DMS114 treated with DMSO at 0.1 percent for 48 hours (cell line): ENCODE data around the gene COL18A1.
"Not testable (repeated sequence)": the region's sequence is repeated elsewhere in the genome, so short reads cannot be mapped to it uniquely, and the experiment has no call there.

Experiments
- DNase-seq: peaks from one replicate; lab custom pipeline; 2025; ENCODE audit not compliant: unreplicated experiment; lab: John Stamatoyannopoulos, UW

The COL18A1 gene

DNA sequence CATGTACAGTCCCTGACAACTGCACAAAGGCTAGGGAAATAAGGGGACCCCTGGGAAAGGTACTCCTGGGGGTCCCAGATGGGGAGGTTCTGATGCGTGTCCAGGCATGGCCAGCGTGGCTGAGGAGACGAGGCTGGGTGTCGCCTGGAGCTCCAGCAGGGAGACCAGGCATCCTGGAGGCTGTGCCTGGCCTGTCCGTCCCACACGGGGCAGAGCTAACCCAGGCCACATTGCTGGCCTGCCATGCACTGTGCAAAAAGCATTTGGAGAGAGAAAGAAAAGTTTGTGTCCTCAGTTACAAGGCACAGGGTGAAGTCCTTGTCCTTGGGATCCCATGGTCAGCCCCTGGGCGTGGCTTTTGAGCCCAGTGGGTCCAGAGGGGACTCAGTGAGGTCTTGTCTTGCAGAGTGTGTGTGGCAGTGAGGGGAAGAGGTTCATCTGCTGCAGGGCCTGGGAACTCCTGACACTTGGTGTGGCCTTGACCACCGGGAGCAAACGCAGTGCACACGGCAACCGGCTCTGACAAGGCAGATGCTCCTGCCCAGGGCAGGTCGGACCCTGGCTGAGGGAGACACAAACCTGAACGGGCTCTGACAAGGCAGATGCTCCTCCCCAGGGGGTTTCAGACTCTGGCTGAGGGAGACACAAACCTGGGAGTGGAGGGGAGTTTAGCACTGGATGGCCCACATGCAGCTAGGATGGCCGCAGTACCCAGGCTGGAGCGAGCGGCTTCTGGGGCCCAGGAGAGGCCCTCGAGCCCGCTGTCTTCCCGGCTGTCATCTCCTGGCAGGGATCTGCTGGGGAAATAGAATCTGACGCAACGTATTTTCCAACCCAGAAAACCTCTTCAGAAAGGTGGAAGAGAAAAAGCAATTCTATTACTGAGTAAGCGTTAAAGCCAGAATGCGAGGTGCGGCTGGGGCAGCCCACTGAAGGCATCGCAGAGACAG, 37.3 kb upstream of the COL18A1 start:
- DNase-seq: no peak

- not testable (repeated sequence) for DNase-seq
Observed at GRCh38 chr21:45369018-45369417, 35.9 kb upstream of the COL18A1 start.

GRCh38 chr21:45370575-45370974, 34.4 kb upstream of the COL18A1 start:
- DNase-seq: no peak

DNA sequence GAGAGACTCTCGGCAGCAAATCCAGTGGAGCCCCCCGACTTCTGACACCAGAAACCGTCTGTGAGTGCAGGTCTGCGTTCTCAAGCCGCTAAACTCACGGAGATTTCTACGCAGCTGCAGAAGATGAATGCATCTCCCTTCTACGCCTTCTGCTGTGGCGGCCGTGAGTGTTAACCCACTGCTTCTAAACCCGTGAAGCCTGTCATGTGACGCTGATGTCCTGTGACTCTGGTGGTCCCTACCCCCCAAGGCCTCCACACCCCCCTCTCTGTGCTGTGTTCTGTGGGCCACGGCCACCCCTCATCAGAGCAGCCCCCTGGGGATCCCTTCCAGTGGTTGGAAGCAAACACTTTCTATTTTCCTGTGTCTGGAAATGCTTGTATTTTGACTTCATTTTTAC, 33.9 kb upstream of the COL18A1 start:
- DNase-seq: no peak

DNA sequence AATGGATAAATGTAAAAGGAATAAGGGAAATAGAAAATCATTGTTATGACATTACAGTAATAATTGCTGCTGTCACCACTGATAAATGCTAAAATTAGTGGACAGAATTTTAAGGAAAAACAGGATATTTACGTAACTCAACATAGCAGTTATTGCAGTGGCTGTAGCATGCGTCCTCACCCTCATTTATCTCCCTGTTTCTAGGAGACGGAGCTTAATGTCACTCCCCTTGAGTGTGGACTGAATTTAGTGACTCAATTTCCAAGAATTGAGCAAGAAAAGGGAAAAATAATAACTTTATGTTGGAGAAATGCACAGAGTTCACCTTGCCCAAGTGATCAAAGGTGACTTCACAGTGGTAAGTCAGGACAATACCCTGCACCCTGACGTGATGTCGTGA, 33.3 kb upstream of the COL18A1 start:
- DNase-seq: no peak

GRCh38 chr21:45372732-45373355, 32.1 kb upstream of the COL18A1 start:
- DNase-seq: no peak

DNA sequence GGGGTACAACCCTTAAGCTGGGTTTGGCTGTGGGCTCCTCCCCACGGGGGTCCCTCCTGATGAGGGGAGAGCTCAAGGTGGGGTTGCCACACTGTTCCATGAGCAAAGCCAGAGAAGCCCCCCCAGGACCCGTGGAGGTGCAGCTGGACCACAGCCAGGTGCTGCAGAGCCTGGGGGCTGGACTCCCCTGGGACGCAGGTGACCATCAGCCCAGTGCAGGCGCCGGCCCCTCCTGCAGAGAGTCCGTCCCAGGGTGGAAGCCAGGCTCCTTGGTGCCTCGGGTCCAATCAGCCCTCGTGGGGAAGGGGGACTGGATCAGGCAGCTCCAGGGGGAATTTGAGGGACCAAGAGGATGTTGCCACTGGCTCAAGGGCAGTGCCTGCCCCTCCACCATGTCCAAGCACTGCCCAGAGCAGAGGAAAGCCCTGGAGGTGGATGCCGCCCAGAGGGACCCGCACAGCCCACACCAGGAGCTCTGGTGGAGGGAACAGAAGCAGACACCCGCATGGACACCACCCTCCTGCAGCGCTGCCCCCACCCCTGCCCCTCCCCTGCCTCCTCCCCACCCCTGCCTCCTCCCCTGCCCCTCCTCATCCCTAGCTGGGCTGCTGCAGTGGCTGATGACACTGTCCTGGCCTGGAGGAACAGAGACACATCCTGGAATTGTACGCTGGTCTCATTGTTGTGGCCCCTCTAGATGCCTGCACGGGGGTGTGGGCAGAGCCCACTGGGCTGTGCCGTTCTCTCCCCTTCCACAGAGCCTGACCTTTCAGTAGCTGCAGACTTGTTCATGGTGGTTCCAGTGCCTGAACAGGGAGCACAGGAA, 30.8 kb upstream of the COL18A1 start:
- no peak for DNase-seq

DNA sequence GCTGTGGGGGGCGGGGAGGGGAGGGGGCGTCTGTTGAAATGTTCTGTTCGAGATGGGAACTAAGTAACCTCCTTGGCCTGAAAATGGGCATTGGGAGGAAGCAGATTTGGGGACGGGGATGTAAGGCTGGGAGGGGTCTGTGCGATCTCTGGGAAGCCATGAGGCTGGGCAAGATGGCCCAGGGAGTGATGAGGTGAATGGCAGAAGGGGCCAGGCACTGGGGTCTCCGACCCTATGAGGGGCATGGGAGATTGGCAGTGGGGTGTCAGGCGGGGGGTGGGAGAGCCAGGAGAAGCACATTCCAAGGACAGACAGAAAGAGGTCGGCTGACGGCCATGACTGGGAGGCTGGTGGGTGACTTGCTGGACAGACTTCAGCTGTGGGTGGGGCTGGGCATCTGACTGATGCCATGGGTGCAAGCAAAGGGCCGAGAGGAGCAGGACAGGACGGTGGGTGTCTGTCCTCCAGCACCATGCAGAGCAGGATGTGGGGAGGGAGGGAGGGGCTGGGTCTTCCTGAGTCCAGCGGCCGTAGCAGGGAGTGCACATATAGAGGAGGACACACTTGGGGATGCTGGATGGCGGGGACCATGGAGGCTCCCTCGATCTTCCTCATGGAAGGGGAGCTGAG, 30.0 kb upstream of the COL18A1 start:
- DNase-seq: no peak

- no peak for DNase-seq
Observed at GRCh38 chr21:45376459-45377324, 28.3 kb upstream of the COL18A1 start.

GRCh38 chr21:45377325-45377709, 27.6 kb upstream of the COL18A1 start:
- DNase-seq: no peak

DNA sequence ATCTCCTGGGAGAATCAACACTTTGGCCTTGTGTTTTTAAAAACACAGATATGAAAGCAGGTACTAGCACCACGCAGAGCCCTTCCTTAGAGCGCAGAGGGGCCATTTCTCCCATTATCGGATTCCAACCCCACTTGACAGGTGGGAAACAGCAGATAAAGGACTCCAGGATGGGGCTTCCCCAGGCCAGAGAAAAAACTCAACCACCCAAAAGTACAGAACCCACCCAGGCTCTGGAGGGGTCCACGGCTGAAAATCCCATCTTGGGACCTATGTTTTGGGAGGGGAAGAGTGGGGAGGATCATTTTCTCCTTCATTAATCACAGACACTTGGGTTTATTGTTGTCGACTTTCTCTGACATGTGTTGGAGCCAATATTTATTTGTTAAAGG, 27.1 kb upstream of the COL18A1 start:
- DNase-seq: no peak

- DNase-seq: no peak
Observed at GRCh38 chr21:45378258-45378966, 26.6 kb upstream of the COL18A1 start.

DNA sequence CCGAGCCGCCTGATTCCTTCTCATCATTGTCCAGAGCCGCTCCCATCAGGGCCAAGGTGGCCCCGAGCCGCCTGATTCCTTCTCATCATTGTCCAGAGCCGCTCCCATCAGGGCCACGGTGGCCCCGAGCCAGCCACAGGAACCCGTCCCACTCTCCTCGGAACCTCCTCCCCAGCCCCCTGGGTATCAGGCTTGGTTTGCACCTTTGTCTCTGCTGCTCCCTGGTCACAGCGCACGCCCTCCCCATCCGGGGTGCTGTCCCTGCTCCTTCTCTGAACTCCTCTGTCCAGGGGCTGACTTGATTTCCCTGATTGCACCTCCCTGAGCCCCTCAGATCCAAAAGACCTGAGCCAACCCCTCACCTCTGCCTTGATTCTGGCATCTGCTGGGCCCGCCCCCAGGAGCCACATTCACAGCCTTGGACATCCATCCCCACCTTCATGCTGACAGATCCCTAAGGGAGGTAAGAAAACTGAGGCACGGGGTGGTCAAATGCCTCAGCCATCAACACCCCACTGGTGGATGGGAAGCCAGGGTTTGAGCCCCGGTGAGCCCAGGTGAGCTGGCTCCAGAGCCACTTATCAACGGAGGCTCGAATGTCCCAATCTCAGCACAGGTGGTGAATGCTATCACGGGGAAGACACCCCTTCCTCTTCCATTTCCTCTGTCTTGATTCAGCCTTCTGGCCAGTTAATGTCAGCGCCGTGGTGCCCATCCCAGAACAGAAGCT, 25.6 kb upstream of the COL18A1 start:
- DNase-seq: no peak

DNA sequence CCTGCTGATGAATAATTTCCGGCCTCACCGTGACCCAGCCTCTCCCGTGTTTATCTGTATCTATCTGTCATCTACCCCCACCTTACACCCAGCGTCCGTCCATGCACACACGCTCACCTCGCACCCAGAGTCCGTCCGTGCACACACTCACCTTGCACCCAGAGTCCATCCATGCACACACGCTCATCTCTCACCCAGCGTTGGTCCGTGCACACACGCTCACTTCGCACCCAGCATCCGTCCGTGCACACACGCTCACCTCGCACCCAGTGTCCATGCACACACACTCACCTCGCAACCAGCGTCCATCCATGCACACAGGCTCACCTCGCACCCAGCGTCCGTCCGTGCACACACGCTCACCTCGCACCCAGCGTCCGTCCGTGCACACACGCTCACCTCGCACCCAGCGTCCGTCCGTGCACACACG, 25.0 kb upstream of the COL18A1 start:
- no peak for DNase-seq

DNA sequence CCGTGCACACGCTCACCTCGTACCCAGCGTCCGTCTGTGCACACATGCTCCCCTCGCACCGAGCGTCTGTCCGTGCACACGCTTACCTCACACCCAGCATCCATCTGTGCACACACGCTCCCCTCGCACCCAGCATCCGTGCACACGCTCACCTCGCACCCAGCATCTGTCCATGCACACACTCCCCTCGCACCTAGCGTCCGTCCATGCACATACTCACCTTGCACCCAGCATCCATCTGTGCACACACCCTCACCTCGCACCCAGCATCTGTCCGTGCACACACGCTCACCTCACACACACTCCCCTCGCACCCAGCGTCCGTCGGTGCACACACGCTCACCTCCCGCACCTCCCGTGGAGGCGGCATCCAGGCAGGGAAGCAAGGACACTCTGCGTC, 24.4 kb upstream of the COL18A1 start:
- no peak for DNase-seq

GRCh38 chr21:45381036-45381787, 23.8 kb upstream of the COL18A1 start:
- DNase-seq: no peak

DNA sequence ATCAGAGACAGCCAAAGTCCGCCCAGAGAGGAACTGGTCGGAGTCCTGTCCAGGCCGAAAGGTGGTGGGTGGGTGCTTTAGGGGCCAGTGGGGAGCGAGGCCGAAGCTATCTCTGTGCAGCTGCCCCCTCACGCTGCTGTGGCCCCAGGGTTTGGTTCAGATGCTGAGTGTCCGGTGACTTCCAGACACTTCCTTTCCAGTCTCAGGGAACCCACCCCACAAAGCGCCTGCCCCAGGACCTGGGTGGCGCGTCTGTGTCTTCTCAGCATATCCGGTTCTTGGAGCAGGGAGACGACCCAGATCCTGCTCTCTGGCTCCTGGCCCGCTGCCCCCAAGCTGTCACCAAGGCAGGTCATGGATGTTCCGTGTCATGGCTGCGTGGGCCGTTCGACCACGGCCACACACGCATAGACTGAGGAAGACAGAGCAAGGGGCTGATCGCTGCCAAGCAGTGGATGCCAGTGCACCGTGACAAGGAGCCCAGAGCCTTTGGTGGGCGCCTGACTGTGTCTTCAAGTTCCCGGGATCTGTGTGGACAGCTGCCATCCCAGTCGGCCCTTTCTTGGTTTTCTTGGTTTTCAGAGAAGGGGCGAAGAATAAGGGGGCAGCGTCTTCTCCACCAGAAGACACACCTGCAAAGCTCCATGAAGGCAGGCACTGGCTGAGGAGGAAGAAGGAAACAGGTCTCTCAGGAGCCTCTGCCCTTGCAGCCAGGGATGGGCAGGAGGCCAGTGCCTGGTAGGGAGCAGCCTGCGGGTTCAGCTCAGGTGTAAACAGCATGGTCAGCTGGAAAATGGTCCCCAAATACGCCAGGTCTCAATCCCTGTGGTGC, 22.9 kb upstream of the COL18A1 start:
- DNase-seq: no peak

DNA sequence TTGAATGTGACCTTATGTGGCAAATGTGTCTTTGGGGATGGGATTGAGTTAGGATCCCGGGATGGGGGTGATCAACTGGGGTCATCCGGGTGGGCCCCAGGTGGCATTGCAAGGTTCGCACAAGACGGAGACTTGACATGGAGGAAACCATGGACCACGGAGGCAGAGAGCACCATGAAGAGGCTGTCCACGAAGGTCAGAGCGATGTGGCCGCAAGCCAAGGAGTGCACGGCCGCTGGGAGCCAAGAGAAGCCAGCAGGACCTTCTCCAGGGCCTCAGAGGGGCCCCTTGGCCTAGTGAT, 22.3 kb upstream of the COL18A1 start:
- no peak for DNase-seq
